NT2/D1 (cell line): ENCODE data around the gene VDAC1.

Source experiments
- SUZ12 ChIP-seq: IDR thresholded peaks from 2 replicates; pipeline ENCODE4 v1.6.1; 2011; ENCODE audit not compliant: insufficient read length, insufficient read depth; ENCODE audit errors: extremely low read depth
- ZNF274 ChIP-seq: IDR thresholded peaks from 2 replicates; pipeline ENCODE4 v1.6.1; 2011; ENCODE audit warnings: mild to moderate bottlenecking, low read depth, low read length

- TF ChIP-seq SUZ12 (no peak), ZNF274 (no peak)
Observed at GRCh38 chr5:134005417-134006061, 764 bp upstream of the VDAC1 start.
